GM19025 (cell line): ENCODE results near the gene CLEC16A.

ENCODE experiments used
- ATAC-seq: cut with Tn5 transposase; IDR thresholded peaks from one replicate; pipeline ENCODE4 v1.9.1; 2021; ENCODE audit warnings: mild to moderate bottlenecking, low read depth, moderate library complexity; ENCODE audit not compliant: unreplicated experiment

CLEC16A gene

GRCh38 chr16:11053916-11054460, 109.6 kb downstream of the CLEC16A start:
- no peak for ATAC-seq

- ATAC-seq = no peak
Observed at GRCh38 chr16:11056090-11056992, 112.0 kb downstream of the CLEC16A start.

GRCh38 chr16:11056993-11057649, 112.8 kb downstream of the CLEC16A start:
- no peak for ATAC-seq

GRCh38 chr16:11057711-11058345, 113.5 kb downstream of the CLEC16A start:
- ATAC-seq = no peak

- ATAC-seq = no peak
Observed at GRCh38 chr16:11058832-11059231, 114.5 kb downstream of the CLEC16A start.

- no peak for ATAC-seq
Observed at GRCh38 chr16:11059588-11059987, 115.2 kb downstream of the CLEC16A start.

GRCh38 chr16:11060364-11060763, 116.0 kb downstream of the CLEC16A start:
- ATAC-seq = no peak

- ATAC-seq = no peak
Observed at GRCh38 chr16:11060842-11061241, 116.5 kb downstream of the CLEC16A start.

GRCh38 chr16:11061629-11062270, 117.4 kb downstream of the CLEC16A start:
- no peak for ATAC-seq

- ATAC-seq = no peak
Observed at GRCh38 chr16:11063448-11064201, 119.3 kb downstream of the CLEC16A start.

GRCh38 chr16:11064202-11064540, 119.8 kb downstream of the CLEC16A start:
- ATAC-seq = no peak

- ATAC-seq = no peak
Observed at GRCh38 chr16:11064851-11065250, 120.5 kb downstream of the CLEC16A start.

- ATAC-seq = no peak
Observed at GRCh38 chr16:11066261-11066870, 122.0 kb downstream of the CLEC16A start.

- no peak for ATAC-seq
Observed at GRCh38 chr16:11067266-11067665, 122.9 kb downstream of the CLEC16A start.

GRCh38 chr16:11067697-11068141, 123.4 kb downstream of the CLEC16A start:
- no peak for ATAC-seq

GRCh38 chr16:11071829-11072228, 127.5 kb downstream of the CLEC16A start:
- no peak for ATAC-seq

- ATAC-seq = no peak
Observed at GRCh38 chr16:11072420-11073153, 128.2 kb downstream of the CLEC16A start.

GRCh38 chr16:11073407-11073999, 129.1 kb downstream of the CLEC16A start:
- ATAC-seq = no peak
